ENCODE measurements around the gene EPX.
"Not testable (repeated sequence)": the region's sequence is repeated elsewhere in the genome, so short reads cannot be mapped to it uniquely, and the experiment has no call there.

Gene EPX

GRCh38 chr17:58192612-58193011, at the start of gene EPX:
Gene EPX (plus strand): TSS chr17:58192726. CDS start chr17:58192847, 121 bp downstream.
- no peak for DNase-seq (ENCODE audit: low read depth)

- not testable (repeated sequence) for DNase-seq (ENCODE audit: low read depth)
Observed at GRCh38 chr17:58143335-58143734, 49.2 kb upstream of the EPX start.

- DNase-seq (ENCODE audit: low read depth) = no peak
Observed at GRCh38 chr17:58144801-58145200, 47.7 kb upstream of the EPX start.

- DNase-seq (ENCODE audit: low read depth) = no peak
Observed at GRCh38 chr17:58147930-58148434, 44.5 kb upstream of the EPX start, which contains the start of gene OR4D1. Gene OR4D1 (plus strand): TSS chr17:58148384. CDS start chr17:58155154, 6,770 bp downstream.

GRCh38 chr17:58148609-58149008, 43.9 kb upstream of the EPX start:
- no peak for DNase-seq (ENCODE audit: low read depth)

GRCh38 chr17:58150394-58150793, 42.1 kb upstream of the EPX start:
- no peak for DNase-seq (ENCODE audit: low read depth)

GRCh38 chr17:58153046-58153445, 39.5 kb upstream of the EPX start:
- no peak for DNase-seq (ENCODE audit: low read depth)

- DNase-seq (ENCODE audit: low read depth) = no peak
Observed at GRCh38 chr17:58153671-58154070, 38.9 kb upstream of the EPX start.

GRCh38 chr17:58156839-58157803, 35.4 kb upstream of the EPX start:
- DNase-seq (ENCODE audit: low read depth) = peak; percentile 59

GRCh38 chr17:58158181-58158580, 34.3 kb upstream of the EPX start:
- DNase-seq (ENCODE audit: low read depth) = no peak

- DNase-seq (ENCODE audit: low read depth) = no peak
Observed at GRCh38 chr17:58161566-58161965, 31.0 kb upstream of the EPX start.

GRCh38 chr17:58165981-58166380, 26.5 kb upstream of the EPX start:
- no peak for DNase-seq (ENCODE audit: low read depth)

- DNase-seq (ENCODE audit: low read depth) = no peak
Observed at GRCh38 chr17:58166682-58167081, 25.8 kb upstream of the EPX start, which contains the start of gene OR4D2. Gene OR4D2 (plus strand): TSS chr17:58166982. CDS start chr17:58169656, 2,674 bp downstream.

GRCh38 chr17:58170622-58171021, 21.9 kb upstream of the EPX start:
- DNase-seq (ENCODE audit: low read depth) = no peak

- DNase-seq (ENCODE audit: low read depth) = no peak
Observed at GRCh38 chr17:58172369-58173071, 20.0 kb upstream of the EPX start.

GRCh38 chr17:58174871-58175270, 17.7 kb upstream of the EPX start:
- no peak for DNase-seq (ENCODE audit: low read depth)

- no peak for DNase-seq (ENCODE audit: low read depth)
Observed at GRCh38 chr17:58176200-58176599, 16.3 kb upstream of the EPX start.

GRCh38 chr17:58181796-58182195, 10.7 kb upstream of the EPX start:
- DNase-seq (ENCODE audit: low read depth) = no peak

- DNase-seq (ENCODE audit: low read depth) = no peak
Observed at GRCh38 chr17:58183514-58183913, 9.0 kb upstream of the EPX start.

GRCh38 chr17:58184308-58184985, 8.1 kb upstream of the EPX start:
- DNase-seq (ENCODE audit: low read depth) = no peak

- DNase-seq (ENCODE audit: low read depth) = no peak
Observed at GRCh38 chr17:58184986-58185761, 7.4 kb upstream of the EPX start.

Measured in activated T-cell treated with anti-CD3 and anti-CD28 coated beads for 48 hours (primary cell).